Stimulated activated CD8-positive, alpha-beta memory T cell treated with anti-CD3 and anti-CD28 coated beads, Interleukin-2, amount 100 ng/mL, for 48 hours (primary cell): ENCODE results near the gene ADCK2.
"Not testable (repeated sequence)": the region's sequence is repeated elsewhere in the genome, so short reads cannot be mapped to it uniquely, and the experiment has no call there.

ENCODE experiments used
- DNase-seq, 2 donors: peaks; one replicate each; pipeline ENCODE4 v3.0.0-alpha.2; 2020; ENCODE audit warnings: low read depth in 2 of 2

Gene ADCK2, protein sequence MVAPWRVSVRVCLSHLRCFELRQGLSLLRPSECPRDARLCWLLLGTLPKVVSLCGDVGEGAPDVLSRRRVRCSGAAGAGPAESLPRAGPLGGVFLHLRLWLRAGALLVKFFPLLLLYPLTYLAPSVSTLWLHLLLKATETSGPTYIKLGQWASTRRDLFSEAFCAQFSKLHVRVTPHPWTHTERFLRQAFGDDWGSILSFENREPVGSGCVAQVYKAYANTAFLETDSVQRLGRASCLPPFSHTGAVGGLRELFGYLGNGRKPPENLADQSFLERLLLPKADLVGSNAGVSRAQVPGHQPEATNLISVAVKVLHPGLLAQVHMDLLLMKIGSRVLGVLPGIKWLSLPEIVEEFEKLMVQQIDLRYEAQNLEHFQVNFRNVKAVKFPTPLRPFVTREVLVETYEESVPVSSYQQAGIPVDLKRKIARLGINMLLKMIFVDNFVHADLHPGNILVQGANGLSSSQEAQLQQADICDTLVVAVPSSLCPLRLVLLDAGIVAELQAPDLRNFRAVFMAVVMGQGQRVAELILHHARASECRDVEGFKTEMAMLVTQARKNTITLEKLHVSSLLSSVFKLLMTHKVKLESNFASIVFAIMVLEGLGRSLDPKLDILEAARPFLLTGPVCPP

DNA sequence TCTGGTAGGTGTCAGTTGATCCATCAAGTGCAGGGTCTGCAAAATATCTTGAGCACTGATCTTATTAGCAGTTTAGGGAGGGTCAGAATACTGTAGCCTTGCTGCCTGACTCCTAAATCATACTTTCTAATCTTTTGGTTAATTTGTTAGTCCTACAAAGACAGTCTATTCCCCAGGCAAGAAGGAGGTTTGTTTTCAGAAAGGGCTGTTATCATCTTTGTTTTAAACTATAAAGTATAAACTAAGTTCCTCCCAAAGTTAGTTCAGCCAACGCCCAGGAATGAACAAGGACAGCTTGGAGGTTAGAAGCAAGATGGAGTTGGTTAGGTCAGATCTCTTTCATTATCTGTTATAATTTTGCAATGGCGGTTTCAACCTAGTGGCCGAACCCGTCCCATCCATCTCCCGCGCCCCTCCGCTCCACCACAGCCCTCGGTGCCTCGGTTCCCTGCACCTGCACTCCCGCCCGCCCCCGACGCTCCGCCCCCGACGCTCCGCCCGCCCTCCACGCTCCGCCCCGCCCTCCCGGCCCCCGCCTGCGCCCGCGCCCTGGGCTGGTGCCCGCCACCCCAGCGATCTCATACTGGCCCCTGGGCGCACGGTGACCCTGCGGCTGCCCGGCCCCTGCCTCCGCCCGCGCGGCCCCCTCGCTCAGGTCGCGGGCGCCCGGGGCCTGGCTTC is at the start of gene ADCK2:
Gene ADCK2, plus strand, starts transcription at position 564 of the 681 bp plus-strand sequence. CDS start 386 bp downstream, outside the sequence.
- DNase-seq = peak; percentile 49 to 55

DNA sequence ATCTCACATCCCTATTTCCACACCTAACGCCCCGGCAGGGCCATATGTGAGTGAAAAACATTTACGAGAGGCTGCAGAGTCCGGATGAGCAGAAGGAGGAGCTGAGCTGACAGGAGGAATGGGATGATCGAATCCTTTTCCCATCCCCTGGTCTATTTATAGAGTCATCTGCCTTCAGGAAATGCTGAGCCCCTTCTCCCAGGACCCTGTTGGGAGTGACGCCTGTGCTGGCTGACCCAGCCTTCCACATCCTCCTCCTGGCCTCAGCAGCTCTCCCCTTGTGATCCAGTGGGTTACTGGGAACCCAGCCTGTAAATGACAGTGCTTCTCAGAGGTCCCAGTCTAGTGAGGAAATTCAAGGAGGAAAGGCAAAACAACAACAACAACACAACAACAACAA is 48.8 kb upstream of the ADCK2 start:
- no peak for DNase-seq

DNA sequence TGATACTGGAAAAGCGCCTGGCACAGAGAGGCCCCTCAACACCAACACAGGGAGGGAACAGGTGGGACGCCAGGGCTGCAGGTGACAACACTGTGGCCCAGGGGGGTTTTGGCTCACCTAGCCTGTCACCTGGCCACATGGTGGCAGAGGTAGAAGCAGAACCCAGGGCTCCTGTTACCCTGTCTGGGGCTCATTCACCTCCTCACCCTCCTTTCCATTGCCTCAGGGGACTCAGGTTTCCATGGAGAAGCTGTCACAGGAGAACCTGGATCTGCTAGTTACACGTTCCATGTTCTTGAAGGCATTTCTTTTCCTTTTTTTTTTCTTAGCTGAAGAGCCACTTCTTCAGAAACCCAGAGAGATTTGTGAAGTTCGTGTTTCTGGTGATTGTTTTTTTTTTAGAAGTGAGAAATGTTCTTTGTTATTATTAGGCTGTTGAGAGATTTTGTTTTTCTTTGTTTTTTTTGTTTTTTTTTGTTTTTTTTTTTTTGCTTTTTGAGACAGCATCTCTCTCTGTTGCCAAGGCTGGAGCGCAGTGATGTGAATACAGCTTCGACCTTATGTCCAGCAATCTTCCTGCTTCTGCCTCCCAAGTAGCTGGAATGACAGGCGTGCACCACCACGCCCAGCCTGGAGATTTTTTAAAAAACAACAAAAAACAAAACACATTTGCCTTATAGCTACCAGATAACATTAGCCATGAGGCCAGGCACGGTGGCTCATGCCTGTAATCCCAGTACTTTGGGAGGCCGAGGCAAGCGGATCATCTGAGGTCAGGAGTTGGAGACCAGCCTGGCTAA is 48.2 kb upstream of the ADCK2 start:
- DNase-seq = no peak

DNA sequence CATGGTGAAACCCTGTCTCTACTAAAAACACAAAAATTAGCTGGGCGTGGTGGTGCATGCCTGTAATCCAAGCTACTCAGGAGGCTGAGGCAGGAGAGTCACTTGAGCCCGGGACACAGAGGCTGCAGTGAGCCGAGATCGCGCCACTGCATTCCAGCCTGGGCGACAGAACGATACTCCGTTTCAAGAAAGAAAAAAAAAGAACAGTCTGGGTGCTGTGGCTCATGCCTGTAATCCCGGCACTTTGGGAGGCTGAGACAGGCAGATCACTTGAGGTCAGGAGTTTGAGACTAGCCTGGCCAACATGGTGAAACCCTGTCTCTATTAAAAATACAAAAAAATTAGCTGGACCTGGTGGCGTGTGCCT is 47.6 kb upstream of the ADCK2 start:
- not testable (repeated sequence) for DNase-seq

DNA sequence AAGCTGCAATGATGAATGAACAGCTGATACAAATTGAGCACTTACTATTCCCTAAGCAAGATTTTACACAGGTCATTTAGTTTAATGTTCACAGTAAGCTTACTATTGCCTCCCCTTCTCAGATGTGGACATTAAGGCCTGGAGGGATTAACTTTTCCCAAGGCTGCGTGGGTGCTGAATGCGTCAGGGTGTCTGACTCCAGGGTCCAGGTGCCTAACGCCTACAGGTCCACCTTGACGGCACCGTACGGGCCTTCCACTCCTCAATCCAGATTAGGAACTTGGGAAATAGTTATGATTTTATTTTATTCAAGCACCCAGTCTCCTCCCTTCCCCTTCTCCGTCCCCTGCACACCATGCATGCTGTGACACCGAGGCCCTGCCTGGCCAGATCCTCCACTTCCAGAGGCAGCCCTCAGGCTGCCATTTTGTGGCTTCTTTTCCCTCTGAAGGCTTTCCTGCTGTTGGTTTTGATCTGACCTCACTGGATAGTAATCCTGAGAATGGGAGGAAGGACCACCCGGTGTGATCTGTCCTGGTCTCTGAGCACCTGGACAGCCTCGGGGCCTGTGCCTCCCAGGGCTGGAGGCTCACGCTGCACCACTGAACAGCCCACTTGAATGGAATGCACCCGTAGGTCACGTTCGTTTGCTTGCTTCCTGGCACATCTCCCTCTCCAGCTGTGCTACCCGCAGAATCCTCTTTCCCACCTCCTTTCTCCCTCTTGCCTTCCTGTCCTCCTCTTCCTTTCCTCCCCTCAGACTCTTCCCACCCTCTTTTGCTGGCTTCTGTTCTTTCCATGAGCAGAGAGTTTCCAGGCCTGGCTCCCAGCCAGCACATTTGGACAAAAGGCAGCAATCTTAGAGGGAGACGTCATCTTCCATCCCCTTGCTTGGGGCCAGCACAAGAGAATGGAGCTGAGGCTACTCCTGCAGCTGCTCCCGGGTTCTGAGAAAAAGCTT is 46.6 kb upstream of the ADCK2 start:
- no peak for DNase-seq

DNA sequence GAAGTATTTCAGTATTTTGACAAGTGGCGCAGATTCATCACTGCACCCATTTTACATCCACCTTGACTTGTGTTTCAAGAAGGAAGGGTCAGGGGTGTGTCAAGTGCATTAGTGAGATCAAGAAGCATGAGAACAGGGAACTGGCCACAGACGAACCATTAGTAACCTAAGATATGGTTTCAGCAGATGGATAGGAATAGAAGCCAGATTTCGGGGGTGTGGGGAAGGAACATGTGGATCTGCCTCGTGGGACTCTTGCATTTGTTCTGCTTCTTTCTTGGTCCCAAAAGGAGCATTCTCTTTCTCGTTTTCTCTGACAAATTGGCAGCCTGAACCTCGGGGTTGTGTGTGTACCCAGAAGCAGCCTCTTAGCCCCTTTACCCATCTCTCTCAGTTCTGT is 41.7 kb upstream of the ADCK2 start:
- DNase-seq = no peak

DNA sequence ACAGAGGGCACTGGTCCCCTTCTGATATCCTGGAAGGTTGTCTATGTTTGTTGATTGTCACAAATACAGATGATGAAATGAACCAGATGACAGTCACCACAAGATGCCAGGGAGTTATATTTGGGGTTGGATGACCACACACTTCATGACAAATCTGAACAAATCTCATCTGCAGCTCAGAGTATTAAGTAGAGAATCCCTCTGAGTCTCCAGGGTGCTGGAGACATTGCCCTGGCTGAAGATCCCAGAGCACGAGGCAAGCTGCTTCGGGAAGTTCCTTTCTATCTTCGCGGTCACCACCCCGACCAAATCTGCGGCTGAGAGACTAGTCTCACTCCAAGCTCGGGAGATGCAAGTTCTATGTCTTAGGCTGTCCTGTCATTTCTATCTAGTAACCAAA is 41.1 kb upstream of the ADCK2 start:
- no peak for DNase-seq

DNA sequence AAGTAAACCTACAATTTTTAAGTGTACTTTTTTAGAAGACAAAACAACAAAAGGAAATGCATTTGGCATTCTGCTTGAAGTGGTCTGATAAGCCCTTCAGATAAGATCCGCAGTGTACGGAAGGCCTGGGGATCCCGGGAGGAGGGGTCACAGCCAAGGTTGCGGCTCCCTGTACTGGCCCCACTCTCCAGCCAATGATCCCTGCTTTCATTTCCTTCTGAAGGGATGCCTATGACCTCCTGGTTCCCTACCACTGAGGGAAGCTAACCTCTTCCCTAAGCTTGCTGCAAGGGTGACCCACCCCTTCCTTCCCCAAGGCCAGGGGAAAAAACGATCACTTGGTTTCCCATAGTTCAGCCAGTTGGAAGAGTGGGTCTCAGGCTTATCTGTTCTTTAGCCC is 37.4 kb upstream of the ADCK2 start:
- no peak for DNase-seq

DNA sequence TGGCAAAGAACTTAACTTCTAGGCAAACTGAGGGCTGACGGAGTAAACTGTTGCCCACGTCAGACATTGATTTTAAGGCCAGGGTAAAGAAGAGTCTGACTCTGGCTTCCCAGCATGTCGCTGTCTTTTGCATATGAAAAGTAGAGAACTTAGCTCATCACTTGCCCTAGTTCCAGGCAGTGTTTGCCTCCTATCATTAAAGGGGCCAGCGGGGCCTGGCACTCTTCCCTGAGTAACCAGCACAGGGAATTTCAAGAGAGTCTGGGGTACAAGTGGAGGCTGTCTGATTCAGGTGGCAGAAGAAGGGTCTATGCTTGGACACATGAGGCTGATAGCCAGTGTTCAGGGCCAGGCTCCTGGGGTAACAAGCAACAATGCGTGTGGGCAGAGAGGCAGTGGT is 36.9 kb upstream of the ADCK2 start:
- DNase-seq = no peak

DNA sequence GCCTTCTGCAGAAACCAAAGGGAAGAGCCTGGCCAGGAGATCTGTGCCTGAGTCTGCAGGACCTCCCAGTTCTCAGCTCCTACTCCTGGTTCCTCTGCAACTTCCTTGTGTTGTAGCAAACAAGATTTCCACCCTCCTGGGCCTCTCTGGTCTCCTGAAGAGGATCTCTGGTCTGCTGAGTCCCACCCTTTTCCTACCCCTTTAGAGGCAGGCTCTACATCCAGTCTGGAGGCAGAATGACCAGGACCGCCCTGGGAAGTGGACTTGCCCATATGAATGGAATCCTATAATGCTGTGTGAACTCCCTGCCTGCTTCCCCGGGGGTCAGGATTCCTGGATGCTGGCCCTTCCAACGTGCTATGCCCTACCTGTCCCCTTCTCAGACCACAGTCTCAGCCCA is 35.3 kb upstream of the ADCK2 start:
- DNase-seq = no peak

DNA sequence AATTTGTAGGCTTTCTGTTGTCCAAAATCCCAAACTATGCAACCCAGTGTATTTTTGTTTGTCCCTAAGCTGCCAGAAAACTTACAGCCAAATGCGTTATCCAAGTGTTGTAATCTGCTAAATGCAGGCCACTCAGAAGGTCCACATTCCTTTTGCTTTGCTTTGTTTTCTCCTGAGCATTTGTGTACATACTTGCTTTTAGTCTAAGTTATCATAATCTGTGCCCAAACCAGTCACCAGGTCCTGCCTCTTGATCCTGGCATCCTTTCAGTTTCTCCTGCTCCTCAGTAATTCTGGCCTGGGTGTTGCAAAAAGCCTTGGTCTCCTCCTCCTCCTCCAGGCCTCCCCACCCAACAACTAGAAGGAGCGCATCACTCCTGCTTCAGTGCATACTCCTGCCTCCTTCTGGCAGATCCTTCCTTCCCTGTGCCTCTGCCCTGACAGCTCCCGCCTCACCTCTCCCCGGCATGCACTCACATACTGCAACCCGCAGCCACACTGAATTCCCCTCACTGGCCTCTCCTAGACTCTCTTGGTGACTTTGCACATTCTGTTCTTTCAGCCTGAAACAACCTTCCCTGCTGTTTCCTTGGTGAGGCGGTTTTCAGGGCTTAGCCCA is 34.5 kb upstream of the ADCK2 start:
- DNase-seq = no peak

DNA sequence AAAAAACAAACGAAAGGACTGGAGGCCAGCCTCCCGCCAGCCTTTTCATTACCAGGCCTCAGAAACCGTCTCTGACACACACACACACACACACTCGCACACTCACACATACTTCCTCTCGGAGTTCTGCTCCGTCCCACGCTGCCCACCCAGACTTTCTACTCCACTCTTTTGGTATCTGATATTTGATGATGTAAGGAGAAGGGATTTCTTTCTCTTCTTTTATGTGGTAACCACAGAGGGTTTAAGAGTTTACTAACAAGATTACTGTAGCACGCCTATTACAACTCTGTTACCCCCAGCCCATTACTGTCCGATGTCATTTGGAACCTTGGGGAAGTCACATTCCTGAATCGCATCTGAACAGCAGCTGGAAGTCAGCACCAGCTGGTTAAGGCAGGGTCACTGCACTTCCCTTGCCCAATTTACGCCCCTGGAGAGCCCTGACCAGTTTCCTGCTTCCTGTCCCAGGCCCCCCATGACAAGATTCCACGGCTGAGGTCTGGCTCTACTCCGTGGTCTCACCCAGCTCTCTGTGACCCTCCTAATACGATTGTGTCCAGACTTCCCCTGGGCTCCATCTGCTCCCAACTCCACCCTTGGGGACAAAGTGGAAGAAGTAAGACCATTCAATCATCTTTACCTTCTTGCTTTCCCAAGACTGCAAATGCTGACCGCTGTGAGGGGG is 33.2 kb upstream of the ADCK2 start:
- no peak for DNase-seq

DNA sequence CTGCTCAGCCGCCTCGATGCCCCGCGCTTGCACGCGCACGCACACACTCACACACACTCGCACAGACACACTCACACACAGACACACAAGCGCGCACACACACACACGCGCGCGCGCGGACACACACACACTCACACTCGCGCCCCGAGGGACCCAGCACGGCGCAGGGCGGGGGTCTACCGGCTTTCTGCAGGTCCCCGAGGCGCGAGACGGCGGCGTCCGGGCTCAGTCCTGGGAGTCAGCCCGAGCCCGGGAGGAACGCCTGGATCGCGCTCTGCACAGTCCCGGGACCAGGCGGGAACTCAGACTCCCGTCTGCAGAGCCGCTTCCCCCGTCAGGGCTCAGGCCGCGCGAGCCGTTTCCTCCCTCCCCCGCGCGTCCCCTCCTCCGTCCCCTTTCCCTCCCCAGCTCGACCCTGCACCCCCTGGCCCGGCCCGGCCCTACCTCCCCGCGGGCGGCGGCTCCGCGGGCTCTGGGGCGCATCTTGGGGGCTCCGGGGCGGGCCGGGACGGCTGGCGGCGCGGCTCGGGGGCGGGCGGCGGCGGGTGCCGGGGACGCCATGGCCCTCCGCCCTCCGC is 32.6 kb upstream of the ADCK2 start:
- DNase-seq = no peak

DNA sequence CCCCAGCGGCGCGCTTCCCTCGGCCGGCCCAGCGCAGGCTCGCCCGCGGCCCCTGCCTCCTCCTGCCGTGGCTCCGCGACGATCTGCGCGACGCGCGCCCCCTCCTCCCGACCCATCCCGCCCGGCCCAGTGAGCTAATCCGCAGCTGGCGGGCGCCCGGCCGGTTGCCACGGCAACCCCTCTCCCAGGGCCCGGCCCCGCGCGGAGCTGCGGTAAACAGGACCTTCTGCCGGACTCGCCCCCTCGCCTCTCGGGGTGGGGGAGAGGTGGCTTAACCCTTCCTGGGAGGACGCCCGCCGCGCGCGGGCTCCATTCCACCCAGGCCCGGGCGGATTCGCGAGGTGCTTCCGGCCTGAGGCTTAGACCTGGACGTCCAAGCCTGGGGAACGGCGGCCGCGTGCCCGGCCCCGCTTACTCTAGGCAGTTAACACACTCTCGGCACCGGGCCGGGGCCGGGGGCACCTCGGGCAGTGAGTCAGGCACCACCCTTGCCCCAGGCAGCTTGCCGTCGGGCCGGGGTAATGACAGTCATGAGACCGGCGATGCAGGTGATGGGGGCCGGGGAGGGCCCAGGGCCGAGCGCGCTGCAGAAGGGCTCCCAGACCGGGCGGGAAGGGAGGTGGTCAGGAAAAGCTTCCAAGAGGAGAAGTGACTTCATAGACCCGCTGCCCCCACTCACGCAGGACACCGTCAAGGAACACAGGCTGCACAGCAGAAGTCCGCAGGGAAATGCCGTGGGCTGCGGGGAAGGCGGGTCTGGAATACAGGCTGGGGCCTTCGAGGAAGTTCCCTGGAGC is 31.8 kb upstream of the ADCK2 start, which contains the start of gene DENND2A:
Gene DENND2A, minus strand, starts transcription at position 87 of the 797 bp plus-strand sequence. CDS start 38,416 bp downstream, outside the sequence.
- DNase-seq = no peak

DNA sequence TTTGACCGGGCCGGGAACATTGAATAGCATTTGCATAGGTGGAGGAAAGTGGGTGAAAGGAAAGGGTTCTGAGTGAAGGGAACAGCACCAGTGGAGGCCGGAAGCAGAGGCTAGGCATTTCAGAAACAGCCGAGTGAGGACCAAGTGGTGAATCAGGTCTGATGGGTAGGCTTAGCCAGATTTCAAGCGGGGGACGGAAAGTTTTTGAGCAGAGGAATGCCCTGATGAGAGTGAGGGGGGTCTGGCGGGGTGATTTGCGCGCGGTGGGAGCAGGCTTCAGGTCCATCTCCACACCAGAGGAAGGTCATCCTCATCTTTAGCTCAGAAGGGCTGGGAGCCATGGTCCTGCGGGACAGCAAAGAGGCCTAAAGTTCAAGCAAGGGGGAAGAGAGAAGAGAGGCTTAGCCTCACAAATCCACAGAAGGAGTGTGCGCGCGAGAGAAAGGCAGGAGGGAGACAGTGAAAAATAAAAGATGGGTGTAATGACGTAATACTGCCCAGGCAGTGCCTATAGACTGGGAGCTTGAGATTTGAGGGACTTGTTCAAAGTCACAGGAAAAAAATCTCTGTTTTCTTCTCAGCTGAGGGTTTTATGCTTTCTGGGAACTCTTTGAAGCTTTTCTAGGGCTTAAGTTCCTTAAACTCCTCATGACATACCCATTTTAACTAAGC is 31.1 kb upstream of the ADCK2 start:
- no peak for DNase-seq

DNA sequence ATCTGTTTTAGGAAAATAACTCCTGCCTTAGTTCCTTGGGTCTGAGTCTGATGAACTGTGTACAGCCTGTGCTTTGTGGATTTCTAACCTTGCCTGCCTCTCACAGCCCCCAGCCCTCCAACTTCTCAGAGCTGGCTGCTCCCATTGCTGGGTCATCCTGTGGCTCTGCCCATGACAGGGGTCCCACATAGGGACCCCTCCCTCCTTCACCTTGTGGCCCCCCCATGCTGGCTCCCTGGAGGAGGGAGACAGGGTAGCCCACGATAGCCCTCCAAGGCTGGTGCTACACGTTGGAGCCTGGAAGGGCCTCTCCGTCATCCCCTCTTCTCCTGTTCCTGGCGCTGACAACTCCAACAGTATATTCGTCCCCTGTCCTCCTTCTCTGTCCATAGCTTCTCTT is 29.3 kb upstream of the ADCK2 start:
- no peak for DNase-seq

DNA sequence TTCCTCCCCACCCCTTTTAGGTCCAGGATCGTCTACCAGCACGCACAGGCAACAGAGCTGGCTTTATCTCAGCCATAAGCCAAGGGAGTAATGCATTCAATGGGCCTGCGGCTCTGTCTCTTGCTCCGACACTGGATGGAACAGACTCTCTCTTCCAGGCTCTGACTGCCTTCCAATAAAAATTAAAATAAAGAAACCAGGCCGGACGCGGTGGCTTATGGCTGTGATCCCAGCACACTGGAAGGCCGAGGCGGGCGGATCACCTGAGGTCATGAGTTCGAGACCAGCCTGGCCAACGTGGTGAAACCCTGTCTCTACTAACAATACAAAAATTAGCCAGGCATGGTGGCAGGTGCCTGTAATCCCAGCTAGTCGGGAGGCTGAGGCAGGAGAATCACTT is 28.0 kb upstream of the ADCK2 start:
- not testable (repeated sequence) for DNase-seq
